Esophagus muscularis mucosa (tissue), 4 donors: ENCODE data around the gene FANCE. TPM values are rescaled to one million over a fixed set of nuclear protein-coding genes. Genes with fewer than 3 reads are reported as not detected.

Experiments
- DNase-seq: peaks from one replicate; pipeline ENCODE4 v3.0.0-alpha.2; 2017; ENCODE audit errors: extremely low spot score
- H3K27ac ChIP-seq, 4 donors: fragments of 200-600 bp; sonication (generic); replicated peaks in 1 of 4; 1 replicate in 3 of 4; 2 replicates in 1 of 4; pipeline ENCODE4 v1.5.1; 2016 to 2019; ENCODE audit warnings: mild to moderate bottlenecking in 1 of 4
- H3K27me3 ChIP-seq, 4 donors: fragments of 200-600 bp; sonication (generic); one replicate each; pipeline versions ENCODE4 v1.5.1 to v1.6.0; 2016 to 2019
- H3K36me3 ChIP-seq, 4 donors: fragments of 200-600 bp; sonication (generic); one replicate each; pipeline ENCODE4 v1.5.1; 2016 to 2019
- H3K4me1 ChIP-seq, 4 donors: fragments of 200-600 bp; sonication (generic); one replicate each; pipeline ENCODE4 v1.5.1; 2016 to 2019
- H3K4me3 ChIP-seq, 4 donors: fragments of 200-600 bp; sonication (generic); 1 replicate in 2 of 4; 2 replicates in 2 of 4; pipeline ENCODE4 v1.5.1; 2016 to 2019; ENCODE audit warnings: mild to moderate bottlenecking in 4 of 4, moderate library complexity in 1 of 4
- H3K9me3 ChIP-seq, 4 donors: fragments of 200-600 bp; sonication (generic); 1 replicate in 3 of 4; 2 replicates in 1 of 4; pipeline ENCODE4 v1.5.1; 2016 to 2019
- CTCF ChIP-seq, 3 experiments: fragments of 200-600 bp in 2 of 3; fragments of 450-650 bp in 1 of 3; sonication (generic) in 2 of 3; IDR thresholded peaks; one replicate each; pipeline ENCODE4 v1.5.1; 2017 to 2019; ENCODE audit warnings: antibody characterized with exemption in 3 of 3, mild to moderate bottlenecking in 2 of 3, moderate library complexity in 1 of 3
- EP300 ChIP-seq: sonication (generic); formaldehyde crosslinking; IDR thresholded peaks from one replicate; pipeline ENCODE4 v1.6.1; 2017; ENCODE audit warnings: antibody characterized with exemption
- POLR2A ChIP-seq: fragments of 450-650 bp; IDR thresholded peaks from one replicate; pipeline ENCODE4 v1.6.1; 2017; ENCODE audit warnings: antibody characterized with exemption, moderate library complexity, mild to moderate bottlenecking, low read depth
- POLR2AphosphoS5 ChIP-seq, 2 donors: sonication (generic); formaldehyde crosslinking; IDR thresholded peaks; one replicate each; pipeline ENCODE4 v1.6.1; 2017; ENCODE audit warnings: antibody characterized with exemption in 2 of 2
- WGBS: methylation state at CpG from one replicate; pipeline ENCODE4 v1.1.5; 2018; 5-methylcytosine and 5-hydroxymethylcytosine counted together
- intact Hi-C: fragments of 100-400 bp; cut with DNase I; formaldehyde crosslinking; loops from one replicate; pipeline ENCODE4 v1.15.1; 2023
- total RNA-seq, 4 donors: library from RNA; depleted of rRNA; stranded (reverse); fragments of >200 nt; gene quantifications; one replicate each; pipeline versions ENCODE4 v1.1.0 to v1.2.1, GENCODE V29; 2016

Gene FANCE
- total RNA-seq, 4 donors from 2014 or later: 1.7 to 6.3 (median 5.0) TPM

DNA sequence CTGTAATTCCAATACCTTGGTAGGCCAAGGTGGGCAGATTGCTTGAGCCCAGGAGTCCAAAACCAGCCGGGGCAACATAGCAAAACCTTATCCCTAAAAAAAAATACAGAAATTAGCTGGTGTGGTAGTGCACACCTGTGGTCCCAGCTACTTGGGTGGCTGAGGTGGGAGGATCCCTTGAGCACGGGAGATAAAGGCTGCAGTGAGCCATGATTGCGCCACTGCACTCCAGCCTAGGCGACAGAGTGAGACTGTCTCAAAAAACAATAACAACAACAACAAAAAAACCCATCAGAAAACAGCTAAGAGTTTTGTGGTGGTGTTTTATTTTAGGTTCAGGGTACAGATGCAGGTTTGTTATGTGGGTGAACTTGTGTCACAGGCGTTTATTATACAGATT is 42.9 kb upstream of the FANCE start:
- H3K36me3 ChIP-seq: peaks cover 0 to 38% (median 27%) of the 10 kb centered on the region in 4 donors
- WGBS: 90% methylated on average over 5 of the region's 5 CpGs
- H3K4me1 ChIP-seq: peaks cover 0 to under 1% (median 0%) of the 10 kb centered on the region in 4 donors
- intact Hi-C loops: no loop called here
- H3K27ac ChIP-seq: no peak overlapping the region
- H3K27me3 ChIP-seq: no peaks in the 10 kb centered on the region
- H3K4me3 ChIP-seq: no peak overlapping the region
- no peak for DNase-seq
- no peaks in the 10 kb centered on the region for H3K9me3 ChIP-seq
- no peak for TF ChIP-seq POLR2AphosphoS5 (IDR thresholded peaks at IDR 0.05)
- no peak for TF ChIP-seq POLR2A
- no peak for TF ChIP-seq CTCF (IDR thresholded peaks at IDR 0.05)
- no peak for TF ChIP-seq EP300

DNA sequence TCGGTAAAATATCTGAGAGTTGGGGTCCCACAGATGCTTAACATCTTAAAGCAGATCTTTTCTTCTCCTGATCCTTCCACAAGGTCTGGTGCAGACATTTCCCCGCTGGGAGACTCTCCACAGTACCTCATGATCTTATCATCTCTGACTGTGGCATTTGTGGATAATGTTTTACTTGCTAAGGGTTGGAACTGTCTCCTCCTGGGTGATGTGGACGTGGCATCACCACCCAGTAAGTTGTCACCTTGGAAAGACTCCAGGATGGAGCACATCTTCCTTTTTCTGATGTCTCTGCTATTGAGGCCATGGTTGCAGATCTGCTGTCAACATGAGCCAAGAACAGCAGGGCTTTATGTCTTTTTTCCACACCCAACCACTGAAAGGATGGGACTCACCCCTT is 42.0 kb upstream of the FANCE start:
- no peaks in the 10 kb centered on the region for H3K9me3 ChIP-seq
- H3K4me1 ChIP-seq: peaks cover 6 to 9% (median 8%) of the 10 kb centered on the region in 4 donors
- H3K36me3 ChIP-seq: peaks cover 0 to 43% (median 27%) of the 10 kb centered on the region in 4 donors
- intact Hi-C loops: no loop called here
- H3K27me3 ChIP-seq: no peaks in the 10 kb centered on the region
- no peak overlapping the region for H3K4me3 ChIP-seq
- DNase-seq: no peak
- TF ChIP-seq POLR2AphosphoS5 (IDR thresholded peaks at IDR 0.05): no peak
- no peak for TF ChIP-seq CTCF (IDR thresholded peaks at IDR 0.05)
- TF ChIP-seq EP300: no peak
- TF ChIP-seq POLR2A: no peak
- WGBS: 78% methylated on average over 3 of the region's 3 CpGs
- H3K27ac ChIP-seq: no peak overlapping the region

GRCh38 chr6:35411066-35411465 is 41.1 kb upstream of the FANCE start:
- H3K4me3 ChIP-seq: no peak overlapping the region
- WGBS: 87% methylated on average over 6 of the region's 9 CpGs
- intact Hi-C loops: no loop called here
- no peak overlapping the region for H3K27ac ChIP-seq
- TF ChIP-seq POLR2AphosphoS5 (IDR thresholded peaks at IDR 0.05) (no peak), CTCF (IDR thresholded peaks at IDR 0.05) (no peak), EP300 (no peak), POLR2A (no peak)
- H3K9me3 ChIP-seq: no peaks in the 10 kb centered on the region
- peaks cover 7 to 14% (median 13%) of the 10 kb centered on the region in 4 donors for H3K4me1 ChIP-seq
- DNase-seq: no peak
- no peaks in the 10 kb centered on the region for H3K27me3 ChIP-seq
- peaks cover 0 to 43% (median 27%) of the 10 kb centered on the region in 4 donors for H3K36me3 ChIP-seq

- H3K4me1 ChIP-seq: peaks cover 7 to 14% (median 13%) of the 10 kb centered on the region in 4 donors
- WGBS: 97% methylated on average over 8 of the region's 8 CpGs
- DNase-seq: no peak
- H3K27ac ChIP-seq: no peak overlapping the region
- TF ChIP-seq POLR2A (no peak), EP300 (no peak), POLR2AphosphoS5 (IDR thresholded peaks at IDR 0.05) (no peak), CTCF (IDR thresholded peaks at IDR 0.05) (no peak)
- H3K27me3 ChIP-seq: no peaks in the 10 kb centered on the region
- no peak overlapping the region for H3K4me3 ChIP-seq
- intact Hi-C loops: no loop called here
- no peaks in the 10 kb centered on the region for H3K9me3 ChIP-seq
- peaks cover 0 to 50% (median 30%) of the 10 kb centered on the region in 4 donors for H3K36me3 ChIP-seq
Observed at GRCh38 chr6:35412102-35412501, 40.0 kb upstream of the FANCE start.

- H3K4me3 ChIP-seq: no peak overlapping the region
- no peak overlapping the region for H3K27ac ChIP-seq
- H3K4me1 ChIP-seq: peaks cover 7 to 22% (median 13%) of the 10 kb centered on the region in 4 donors
- no peaks in the 10 kb centered on the region for H3K9me3 ChIP-seq
- no peaks in the 10 kb centered on the region for H3K27me3 ChIP-seq
- H3K36me3 ChIP-seq: peaks cover 0 to 67% (median 38%) of the 10 kb centered on the region in 4 donors
- WGBS: 96% methylated on average over 6 of the region's 6 CpGs
- no peak for TF ChIP-seq EP300
- TF ChIP-seq POLR2A: no peak
- TF ChIP-seq CTCF (IDR thresholded peaks at IDR 0.05): no peak
- TF ChIP-seq POLR2AphosphoS5 (IDR thresholded peaks at IDR 0.05): no peak
- DNase-seq: no peak
- intact Hi-C loops: loop anchor here (2.0 kb wide), 1 partner anchor 71 kb away; the partner anchor contains the start of gene PPARD
Observed at GRCh38 chr6:35413911-35414310, 38.2 kb upstream of the FANCE start.
